Esophagus mucosa (tissue), 1 donor: Measurements from ENCODE around the gene NMB. TPM values are rescaled to one million over a fixed set of nuclear protein-coding genes. Genes with fewer than 3 reads are reported as not detected.
"Not testable (repeated sequence)": the region's sequence is repeated elsewhere in the genome, so short reads cannot be mapped to it uniquely, and the experiment has no call there.

Experiments used
- ATAC-seq: fragments of 200-7000 bp; cut with Tn5 transposase; one replicate; pipeline ENCODE4 v1.9.1; 2020
- total RNA-seq: library from RNA; stranded (reverse); gene quantifications from one replicate; pipeline ENCODE4 v1.2.4, GENCODE V29; 2023
- donor health status: DM: yes; HTN: yes; CAD: no.

The NMB gene
- total RNA-seq, 1 donor from 2014 or later = 12.8 TPM

GRCh38 chr15:84654689-84655453 lies 3.1 kb downstream of the NMB start:
- ATAC-seq = peak; percentile 57

GRCh38 chr15:84653910-84654688 lies 3.9 kb downstream of the NMB start, which contains the start of gene WDR73:
Gene WDR73 (minus strand): TSS chr15:84654283. CDS start chr15:84654274, 9 bp downstream.
- peak; percentile 88 for ATAC-seq

DNA sequence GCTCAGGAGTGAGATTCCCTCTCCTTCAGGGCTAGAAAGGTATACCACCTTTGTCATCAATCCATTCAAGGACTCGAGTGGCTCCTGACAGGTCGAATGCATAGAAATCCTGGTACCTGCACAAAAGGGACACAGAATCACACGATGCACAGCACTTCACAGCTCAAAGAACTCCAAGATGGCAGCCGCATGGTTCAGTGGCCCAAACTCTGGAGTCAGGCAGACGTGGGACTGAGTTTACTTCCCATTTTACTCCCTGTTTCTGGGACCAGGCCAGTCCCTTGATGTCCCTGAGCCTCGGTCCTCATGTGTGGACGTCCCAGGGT lies 4.5 kb downstream of the NMB start:
- no peak for ATAC-seq

GRCh38 chr15:84649706-84650105 lies 8.3 kb downstream of the NMB start:
- no peak for ATAC-seq

- ATAC-seq = peak; percentile 29
These were observed 9.5 kb downstream of the NMB start for GRCh38 chr15:84648539-84648938.

- ATAC-seq = no peak
These were observed 10.3 kb downstream of the NMB start for GRCh38 chr15:84647726-84648125.

DNA sequence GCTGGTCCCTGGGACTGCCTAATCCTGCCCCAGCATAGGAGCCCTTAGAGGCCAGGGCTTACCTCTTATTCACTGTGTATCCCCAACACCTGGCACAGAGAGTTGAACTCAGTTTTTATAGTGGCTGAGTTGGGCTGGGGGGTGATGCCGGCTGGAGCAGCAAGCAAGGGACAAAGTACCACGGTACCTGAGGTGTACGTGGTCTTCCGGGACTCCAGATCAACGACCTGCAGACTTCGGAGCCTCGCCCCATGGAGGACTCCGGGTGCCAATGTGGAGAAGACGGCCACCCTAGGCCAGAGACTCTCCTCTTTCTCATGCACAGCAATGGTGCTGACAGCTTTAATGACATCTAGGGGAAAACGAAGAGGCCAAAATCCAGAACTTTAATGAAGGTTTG lies 12.0 kb downstream of the NMB start:
- ATAC-seq = peak; percentile 4

DNA sequence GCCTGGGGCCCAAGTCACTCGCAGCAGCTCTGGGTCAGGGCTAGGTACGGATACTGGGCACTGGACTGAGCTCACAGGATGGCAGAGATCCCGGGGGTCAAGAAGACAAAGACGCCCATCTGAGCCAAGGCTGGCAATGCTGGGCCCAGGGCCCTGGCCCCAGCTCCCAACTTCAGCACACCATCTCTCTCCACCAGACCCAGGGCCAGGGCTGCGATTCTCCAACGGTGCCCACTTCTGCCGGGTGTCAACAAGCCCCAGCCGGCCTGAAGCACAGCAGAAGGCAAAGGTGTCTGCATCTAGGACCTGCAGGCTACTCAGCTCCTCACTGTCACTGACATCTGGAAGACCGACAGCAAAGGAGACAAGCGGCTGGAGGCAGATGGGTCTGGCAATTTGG lies 12.5 kb downstream of the NMB start:
- ATAC-seq = peak; percentile 7

DNA sequence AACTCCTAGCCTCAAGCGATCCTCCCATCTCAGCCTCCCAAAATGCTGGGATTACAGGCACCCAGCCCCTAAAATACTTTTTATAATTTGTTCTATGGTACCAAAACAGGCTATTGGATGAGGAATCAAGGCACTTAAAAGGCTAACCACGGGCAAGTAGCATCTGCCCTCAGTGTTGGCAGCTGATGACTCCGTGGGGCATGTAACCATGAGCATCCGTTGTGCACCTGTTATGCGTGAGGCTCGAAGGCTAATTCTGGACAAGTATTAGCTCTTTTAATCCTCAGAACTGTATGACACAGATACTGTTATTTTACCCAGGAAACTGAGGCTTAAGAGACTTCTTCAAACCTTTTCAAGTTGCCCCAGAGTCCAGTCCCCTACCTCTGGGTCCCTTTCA lies 14.2 kb downstream of the NMB start:
- ATAC-seq = no peak

DNA sequence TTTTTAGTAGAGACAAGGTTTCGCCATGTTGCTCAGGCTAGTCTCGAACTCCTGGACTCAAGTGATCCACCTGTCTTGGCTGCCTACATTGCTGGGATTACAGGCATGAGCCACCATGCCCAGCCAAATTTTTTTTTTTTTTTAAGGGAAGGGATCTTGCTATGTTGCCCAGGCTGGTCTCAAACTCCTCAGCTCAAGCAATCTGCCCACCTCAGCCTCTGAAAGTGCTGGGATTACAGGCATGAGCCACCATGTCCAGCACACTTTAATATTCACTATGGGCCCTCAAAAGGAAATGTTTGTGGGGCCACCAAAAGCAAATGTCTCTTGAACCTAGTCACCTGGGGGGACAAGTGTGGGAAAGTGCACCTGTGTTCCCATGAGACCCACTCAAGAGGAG lies 15.4 kb downstream of the NMB start:
- ATAC-seq = not testable (repeated sequence)

- ATAC-seq = not testable (repeated sequence)
These were observed 16.1 kb downstream of the NMB start for GRCh38 chr15:84641871-84642270.

DNA sequence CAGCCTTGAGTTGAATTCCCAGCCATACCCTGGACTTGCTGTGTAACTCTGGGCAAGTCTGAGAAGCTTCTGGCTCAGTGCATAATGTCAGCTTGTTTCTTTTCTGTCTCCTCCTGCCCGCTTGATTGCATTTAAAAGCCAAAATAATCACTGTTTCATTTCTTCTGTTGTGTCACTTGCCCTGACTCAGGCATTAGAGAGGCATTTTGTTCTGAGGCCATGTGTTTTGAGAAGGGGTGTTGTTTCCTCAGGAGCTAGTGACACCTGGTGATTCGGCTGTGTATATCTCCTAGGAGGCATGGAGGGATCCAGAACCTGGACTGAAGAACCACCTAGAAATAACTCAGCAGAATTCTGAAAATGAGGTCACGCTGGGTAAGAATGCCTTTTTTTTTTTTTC lies 19.9 kb downstream of the NMB start:
- peak; percentile 70 for ATAC-seq

- no peak for ATAC-seq
These were observed 23.7 kb downstream of the NMB start for GRCh38 chr15:84634228-84634837.

DNA sequence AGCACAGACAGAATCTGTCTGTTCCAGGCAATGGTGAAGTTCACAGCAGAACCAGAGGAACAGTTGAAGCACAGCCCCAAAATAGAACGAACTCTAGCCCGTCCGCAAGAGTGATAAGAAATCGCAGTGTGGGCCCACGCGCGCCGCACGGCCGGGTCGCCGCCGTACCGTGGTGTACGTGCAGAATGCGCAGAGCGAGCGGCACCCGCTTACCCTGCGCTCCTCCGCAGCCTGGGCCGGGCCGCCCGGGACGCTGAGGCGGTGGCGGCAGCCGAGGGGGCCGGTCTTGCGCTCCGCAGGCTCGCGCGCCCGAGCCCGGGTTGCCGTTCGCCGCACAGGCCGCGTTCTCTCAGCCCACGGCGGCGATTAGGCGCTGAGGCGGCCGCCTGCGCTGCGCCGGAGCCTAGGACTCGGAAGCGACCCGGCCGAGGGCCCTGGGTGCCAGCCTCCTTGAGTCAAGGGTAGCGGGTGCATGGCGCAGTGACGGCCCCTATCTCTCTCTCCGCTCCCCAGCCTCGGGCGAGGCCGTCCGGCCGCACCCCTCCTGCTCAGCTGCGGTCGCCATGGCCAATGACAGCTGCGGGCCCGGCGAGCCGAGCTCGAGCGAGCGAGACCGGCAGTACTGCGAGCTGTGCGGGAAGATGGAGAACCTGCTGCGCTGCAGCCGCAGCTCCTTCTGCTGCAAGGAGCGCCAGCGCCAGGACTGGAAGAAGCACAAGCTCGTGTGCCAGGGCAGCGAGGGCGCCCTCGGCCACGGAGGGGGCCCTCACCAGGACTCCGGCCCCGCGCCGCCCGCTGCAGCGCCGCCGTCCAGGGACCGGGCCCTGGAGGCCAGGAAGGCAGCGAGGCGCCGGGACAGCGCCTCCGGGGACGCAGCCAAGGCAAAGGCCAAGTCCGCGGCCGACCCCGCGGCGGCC lies 24.4 kb downstream of the NMB start:
- peak; percentile 78 for ATAC-seq

- ATAC-seq = no peak
These were observed 26.2 kb downstream of the NMB start for GRCh38 chr15:84631706-84632272.

DNA sequence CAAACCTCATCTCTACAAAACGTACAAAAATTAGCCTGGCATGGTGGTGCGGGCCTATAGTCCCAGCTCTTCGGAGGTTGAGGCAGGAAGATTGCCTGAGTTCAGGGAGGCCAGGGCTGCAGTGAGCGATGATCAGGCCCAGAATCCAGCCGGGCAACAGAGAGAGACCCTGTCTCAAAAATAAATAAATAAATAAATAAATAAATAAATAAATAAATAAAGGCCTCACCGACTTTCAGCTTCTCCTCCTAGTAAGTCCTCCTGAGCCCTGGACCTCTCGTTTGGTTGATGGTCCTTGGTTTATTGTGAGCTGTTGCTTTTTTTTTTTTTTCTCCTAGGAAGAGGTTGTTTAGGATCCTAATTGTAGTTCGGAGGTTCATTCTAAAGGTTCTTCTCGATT lies 29.0 kb downstream of the NMB start:
- ATAC-seq = no peak

DNA sequence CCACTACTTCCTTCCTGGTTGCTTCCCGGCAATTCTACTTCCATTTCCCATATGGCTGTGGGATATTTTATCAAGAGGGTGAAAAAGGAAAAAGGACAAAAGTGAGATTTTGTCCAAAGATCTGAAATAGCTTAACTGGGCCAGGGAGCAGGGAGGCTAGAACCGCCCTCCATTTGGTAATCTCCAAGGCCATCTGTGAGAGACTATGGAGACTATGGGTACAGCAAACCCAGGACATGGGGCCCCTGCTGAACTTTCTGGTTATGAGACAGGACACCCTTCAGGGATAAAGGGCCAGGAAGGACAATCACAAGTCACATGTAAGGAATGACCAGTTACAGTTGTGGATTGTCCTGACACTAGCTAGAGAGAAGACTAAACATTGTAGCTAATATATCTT lies 32.9 kb downstream of the NMB start:
- no peak for ATAC-seq

GRCh38 chr15:84624359-84624758 lies 33.6 kb downstream of the NMB start:
- no peak for ATAC-seq

DNA sequence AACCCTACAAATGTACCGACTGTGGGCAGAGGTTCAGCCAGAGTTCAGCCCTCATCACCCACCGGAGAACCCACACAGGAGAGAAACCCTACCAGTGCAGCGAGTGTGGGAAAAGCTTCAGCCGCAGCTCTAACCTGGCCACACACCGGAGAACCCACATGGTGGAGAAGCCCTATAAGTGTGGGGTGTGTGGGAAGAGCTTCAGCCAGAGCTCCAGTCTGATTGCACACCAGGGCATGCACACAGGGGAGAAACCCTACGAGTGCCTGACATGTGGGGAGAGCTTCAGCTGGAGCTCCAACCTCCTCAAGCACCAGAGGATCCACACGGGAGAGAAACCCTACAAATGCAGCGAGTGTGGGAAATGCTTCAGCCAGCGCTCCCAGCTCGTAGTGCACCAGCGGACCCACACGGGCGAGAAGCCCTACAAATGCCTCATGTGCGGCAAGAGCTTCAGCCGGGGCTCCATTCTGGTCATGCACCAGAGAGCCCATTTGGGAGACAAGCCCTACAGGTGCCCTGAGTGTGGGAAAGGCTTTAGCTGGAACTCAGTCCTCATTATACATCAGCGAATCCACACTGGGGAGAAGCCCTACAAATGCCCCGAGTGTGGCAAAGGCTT lies 36.5 kb downstream of the NMB start:
- ATAC-seq = no peak

DNA sequence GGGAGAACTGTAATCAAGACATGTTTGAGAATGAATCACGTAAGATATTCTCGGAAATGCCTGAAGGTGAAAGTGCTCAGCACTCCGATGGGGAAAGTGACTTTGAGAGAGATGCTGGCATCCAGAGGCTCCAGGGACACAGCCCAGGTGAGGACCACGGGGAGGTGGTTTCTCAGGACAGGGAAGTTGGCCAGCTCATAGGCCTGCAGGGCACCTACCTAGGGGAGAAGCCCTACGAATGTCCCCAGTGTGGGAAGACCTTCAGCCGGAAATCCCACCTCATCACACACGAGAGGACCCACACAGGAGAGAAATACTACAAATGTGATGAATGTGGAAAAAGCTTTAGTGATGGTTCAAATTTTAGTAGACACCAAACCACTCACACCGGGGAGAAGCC lies 37.4 kb downstream of the NMB start:
- ATAC-seq = no peak

GRCh38 chr15:84616235-84616634 lies 41.8 kb downstream of the NMB start:
- ATAC-seq = no peak

DNA sequence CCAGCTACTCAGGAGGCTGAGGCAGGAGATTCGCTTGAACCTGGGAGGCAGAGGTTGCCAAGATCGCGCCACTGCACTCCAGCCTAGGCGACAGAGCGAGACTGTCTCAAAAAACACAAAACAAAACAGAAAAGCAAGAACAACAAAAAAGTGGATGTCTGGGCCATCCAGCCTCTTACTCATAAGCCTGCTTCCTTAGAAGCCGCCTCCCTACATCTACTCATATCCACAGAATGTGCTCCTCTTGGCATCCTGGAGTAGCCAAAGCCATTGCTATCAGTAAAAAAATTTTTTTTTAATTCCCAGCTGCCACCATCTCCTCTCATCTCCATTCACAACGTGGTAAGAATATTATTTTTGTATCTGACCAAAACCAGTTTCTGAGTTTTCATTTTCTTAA lies 46.4 kb downstream of the NMB start:
- ATAC-seq = no peak
